ENCODE data around the gene NFILZ. TPM values are rescaled to one million over a fixed set of nuclear protein-coding genes. Genes with fewer than 3 reads are reported as not detected.

NFILZ gene
- total and polyA plus RNA-seq, 2 of the 8 experiments (the other 6 are each of a cell fraction or from before 2014, with no cell fraction given) = not detected

DNA sequence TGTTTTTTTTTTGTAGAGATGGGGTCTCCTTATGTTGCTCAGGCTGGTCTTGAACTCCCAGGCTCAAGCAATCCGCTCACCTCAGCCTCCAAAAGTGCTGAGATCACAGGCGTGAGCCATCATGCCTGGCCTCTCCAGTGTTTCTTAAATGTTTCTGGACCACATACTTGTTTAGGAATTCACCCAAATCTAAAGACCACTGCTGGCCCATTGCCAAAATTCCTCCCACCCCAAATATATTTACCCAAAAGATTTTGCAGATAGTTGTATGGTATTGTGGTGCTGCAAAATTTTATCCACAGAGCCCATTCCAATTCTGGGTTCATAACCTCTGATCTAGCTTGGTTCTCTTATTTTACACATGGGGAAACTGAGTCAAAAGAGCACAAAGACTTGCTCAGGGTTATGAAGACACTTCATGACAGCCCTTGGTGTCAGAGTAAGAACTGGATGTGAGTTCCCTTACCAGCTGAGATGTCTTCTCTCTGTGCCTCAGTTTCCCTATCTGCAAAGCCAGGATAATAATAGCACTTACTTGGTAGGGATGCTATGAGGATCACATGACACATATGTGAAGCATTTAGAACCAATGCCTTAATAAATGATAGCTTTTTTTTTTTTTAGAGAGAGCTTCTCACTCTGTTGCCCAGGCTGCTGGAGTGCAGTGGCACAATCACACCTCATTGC, 10.9 kb downstream of the NFILZ start:
- Histone ChIP-seq H3K4me2 (ENCODE audit: insufficient read depth in 1 of 2, low read depth in 2 of 2, low read length in 2 of 2) (no peak overlapping the region), H3K27ac (ENCODE audit: low read depth, low read length) (no peak overlapping the region), H2AK5ac (ENCODE audit: low read depth, low read length) (no peak overlapping the region), H4K91ac (replicated peaks; ENCODE audit: insufficient read length, low read length) (no peak overlapping the region), H2AFZ (ENCODE audit: low read length) (no peak overlapping the region), H2BK20ac (ENCODE audit: low read length) (no peak overlapping the region), H2BK120ac (replicated peaks; ENCODE audit: low read depth, low read length) (no peak overlapping the region), H2BK12ac (ENCODE audit: low read depth, low read length) (no peak overlapping the region), H2BK5ac (ENCODE audit: low read depth, low read length) (no peak overlapping the region), H3K79me1 (ENCODE audit: low read depth, low read length) (no peaks in the 10 kb centered on the region), H3K9me3 (ENCODE audit: insufficient read depth in 2 of 2, low read depth in 1 of 2, low read length in 1 of 2) (peaks cover 0 to 5% of the 10 kb centered on the region in 2 experiments; a peak in 2 of 4 replicates), H4K5ac (ENCODE audit: insufficient read length, low read depth, low read length) (no peak overlapping the region), H3K4me3 (ENCODE audit: extremely low read depth in 1 of 4, insufficient read depth in 2 of 4, low read depth in 3 of 4, low read length in 4 of 4) (no peak overlapping the region), H3K4ac (replicated peaks; ENCODE audit: insufficient read length, low read depth, low read length) (no peak overlapping the region), H3K23ac (ENCODE audit: insufficient read length) (no peak overlapping the region), H3K18ac (ENCODE audit: extremely low read depth, low read length) (no peak overlapping the region), H2BK15ac (ENCODE audit: low read length) (no peak overlapping the region), H3K79me2 (ENCODE audit: control insufficient read depth in 1 of 2, insufficient read depth in 2 of 2, low read length in 2 of 2) (no peaks in the 10 kb centered on the region), H3K23me2 (ENCODE audit: low read depth, low read length) (no peaks in the 10 kb centered on the region), H3K4me1 (replicated peaks in 1 of 4; ENCODE audit: control insufficient read depth in 3 of 4, insufficient read depth in 4 of 4, low read length in 3 of 4) (no peaks in the 10 kb centered on the region), H3K27me3 (replicated peaks in 1 of 4; ENCODE audit: control insufficient read depth in 3 of 4, extremely low read depth in 1 of 4, insufficient read depth in 3 of 4, low read length in 3 of 4) (peaks cover 0 to 13% (median 8%) of the 10 kb centered on the region in 4 experiments; a peak in 3 of 7 replicates), H3K14ac (ENCODE audit: insufficient read length) (no peak overlapping the region), H4K8ac (ENCODE audit: extremely low read depth, insufficient read depth, low read length) (no peak overlapping the region), H3K56ac (replicated peaks; ENCODE audit: insufficient read length, low read depth, low read length) (no peak overlapping the region), H4K20me1 (replicated peaks in 1 of 2; ENCODE audit: control insufficient read depth in 1 of 2, insufficient read depth in 2 of 2, low read length in 2 of 2) (peaks cover 0 to 1% of the 10 kb centered on the region in 2 experiments), H3K36me3 (ENCODE audit: control insufficient read depth in 2 of 4, insufficient read depth in 4 of 4, low read length in 3 of 4) (no peaks in the 10 kb centered on the region), H3K9ac (replicated peaks in 1 of 4; ENCODE audit: extremely low read depth in 1 of 4, low read depth in 3 of 4, low read length in 3 of 4) (no peak overlapping the region)
- FAIRE-seq = no peak
- ChIA-PET CTCF (ENCODE audit: partially characterized antibody) (interaction anchor here (0.7 to 6.8 kb wide), 13 partner anchors 9 to 368 kb away, joined by 3 to 45 read pairs (median 7); partner anchors contain the start of gene NFILZ), POLR2A (ENCODE audit: partially characterized antibody) (interaction anchor here (0.8 to 1.9 kb wide), 2 partner anchors 29 to 33 kb away, joined by 4 to 9 read pairs; no protein-coding TSS in a partner anchor)
- no peak for DNase-seq (ENCODE audit: low read depth in 1 of 2, low spot score in 2 of 2)
- 75% methylated on average over 2 of the region's 2 CpGs; no CpG with 5 or more reads in 1 of the 2 experiments for WGBS, 2 experiments (ENCODE audit: extremely low coverage in 1 of 2, insufficient coverage in 1 of 2, insufficient read length in 1 of 2, insufficient replicate concordance in 2 of 2, low coverage in 1 of 2, low lambda C conversion rate in 2 of 2, missing lambda C conversion rate in 1 of 2)
- TF ChIP-seq NRF1 (IDR thresholded peaks at IDR 0.05; ENCODE audit: low read depth, low read length) = no peak
- no peak for TF ChIP-seq KDM5A (IDR thresholded peaks at IDR 0.05; ENCODE audit: low read length)
- no peak for TF ChIP-seq EGR1 (IDR thresholded peaks at IDR 0.05; ENCODE audit: borderline replicate concordance, low read depth, low read length)
- no peak for TF ChIP-seq TAF1 (IDR thresholded peaks at IDR 0.05; ENCODE audit: low read depth, low read length)
- no peak for TF ChIP-seq NANOG (IDR thresholded peaks at IDR 0.05; ENCODE audit: insufficient read depth, low read depth, low read length, poor library complexity, severe bottlenecking)
- no peak for TF ChIP-seq POU5F1 (IDR thresholded peaks at IDR 0.05; ENCODE audit: low read depth, low read length)
- TF ChIP-seq SRF (IDR thresholded peaks at IDR 0.05; ENCODE audit: low read depth, low read length) = no peak

Measured in H1 (cell line).